ENCODE data around the gene IFNGR1. TPM values are rescaled to one million over a fixed set of nuclear protein-coding genes. Genes with fewer than 3 reads are reported as not detected.
"Not testable (repeated sequence)": the region's sequence is repeated elsewhere in the genome, so short reads cannot be mapped to it uniquely, and the experiment has no call there.

The IFNGR1 gene
- total RNA-seq, 1 donor from 2014 or later, result 67.3 TPM

DNA sequence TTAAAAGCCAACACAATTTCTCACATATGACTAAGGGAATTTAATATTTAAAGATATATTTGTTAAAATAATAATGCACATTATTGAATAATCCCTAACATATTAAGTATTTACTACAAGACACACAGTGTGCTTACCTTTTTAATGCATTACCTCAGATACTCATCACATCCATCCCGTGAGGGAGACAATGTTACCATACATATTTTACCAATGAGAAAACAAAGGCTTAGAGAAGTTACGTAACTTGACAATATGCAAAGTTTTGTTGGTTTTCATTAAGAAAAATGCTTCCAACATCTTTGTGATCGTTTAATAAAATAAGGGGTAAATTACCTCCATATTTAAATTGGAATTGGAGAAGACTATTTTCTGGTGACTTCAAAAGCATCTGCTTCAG is 4.3 kb downstream of the IFNGR1 start:
- no peaks in the 10 kb centered on the region for H3K27me3 ChIP-seq (ENCODE audit: control insufficient read depth in 3 of 3, insufficient read depth in 3 of 3, low read length in 3 of 3)
- no peak overlapping the region for H3K27ac ChIP-seq (ENCODE audit: low read depth, low read length)
- peaks cover 45 to 62% (median 49%) of the 10 kb centered on the region in 3 donors for H3K4me1 ChIP-seq (ENCODE audit: control insufficient read depth in 3 of 3, insufficient read depth in 3 of 3, low read length in 3 of 3)
- no peak overlapping the region for H3K9ac ChIP-seq (ENCODE audit: low read depth in 1 of 3, low read length in 3 of 3)
- no peak overlapping the region for H3K4me3 ChIP-seq (ENCODE audit: low read length in 3 of 3)
- H3K9me3 ChIP-seq (ENCODE audit: control insufficient read depth in 3 of 3, low read length in 3 of 3), result no peaks in the 10 kb centered on the region
- no peaks in the 10 kb centered on the region for H3K36me3 ChIP-seq (ENCODE audit: control insufficient read depth in 3 of 3, insufficient read depth in 3 of 3, low read length in 3 of 3)

DNA sequence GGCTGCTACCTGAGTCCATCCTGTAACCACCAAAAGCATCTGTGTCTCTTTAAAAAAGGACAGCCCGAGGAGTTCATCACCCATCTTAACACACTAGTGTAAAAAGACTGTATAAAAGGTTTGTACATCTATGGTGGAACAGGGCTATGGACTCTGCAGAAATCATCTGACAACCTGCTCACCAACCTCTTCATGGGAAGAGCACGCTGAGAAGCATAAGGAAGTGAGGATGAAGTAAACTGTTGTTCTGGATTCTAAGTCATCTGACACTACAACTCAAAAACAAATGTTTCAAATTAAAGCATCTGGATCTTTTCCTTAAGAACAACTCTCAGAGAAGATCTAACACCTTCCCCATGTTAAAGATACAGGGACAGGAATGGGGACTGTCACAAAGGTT is 5.4 kb downstream of the IFNGR1 start:
- H3K36me3 ChIP-seq (ENCODE audit: control insufficient read depth in 3 of 3, insufficient read depth in 3 of 3, low read length in 3 of 3), result no peaks in the 10 kb centered on the region
- H3K27me3 ChIP-seq (ENCODE audit: control insufficient read depth in 3 of 3, insufficient read depth in 3 of 3, low read length in 3 of 3), result no peaks in the 10 kb centered on the region
- peaks cover 41 to 57% (median 50%) of the 10 kb centered on the region in 3 donors for H3K4me1 ChIP-seq (ENCODE audit: control insufficient read depth in 3 of 3, insufficient read depth in 3 of 3, low read length in 3 of 3)
- H3K9ac ChIP-seq (ENCODE audit: low read depth in 1 of 3, low read length in 3 of 3), result peak overlapping the region in 2 of 3 donors; percentile 12 to 23
- peak overlapping the region in 2 of 3 donors; percentile 29 to 39 for H3K4me3 ChIP-seq (ENCODE audit: low read length in 3 of 3)
- no peaks in the 10 kb centered on the region for H3K9me3 ChIP-seq (ENCODE audit: control insufficient read depth in 3 of 3, low read length in 3 of 3)
- peak overlapping the region; percentile 32 for H3K27ac ChIP-seq (ENCODE audit: low read depth, low read length)

DNA sequence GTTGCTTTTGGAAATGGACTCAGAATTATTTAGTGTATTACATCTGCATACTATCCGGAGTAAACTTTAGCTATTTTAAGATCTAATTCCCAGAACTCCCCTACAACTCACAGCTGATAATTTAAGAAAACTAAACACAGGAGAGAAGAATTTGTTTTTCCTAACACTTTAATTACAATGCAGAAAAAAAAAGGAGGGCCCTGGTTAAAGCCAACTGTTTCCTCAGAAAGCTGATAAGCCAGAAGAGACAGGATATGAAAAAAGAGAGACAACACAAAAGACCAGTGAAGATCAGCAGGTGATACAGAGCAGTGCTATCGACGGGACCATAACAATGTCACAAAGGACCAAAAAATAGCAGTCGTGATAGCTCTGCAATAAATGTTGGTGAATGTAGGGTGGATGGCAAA is 5.8 kb downstream of the IFNGR1 start:
- peak overlapping the region; percentile 32 for H3K27ac ChIP-seq (ENCODE audit: low read depth, low read length)
- H3K4me3 ChIP-seq (ENCODE audit: low read length in 3 of 3), result peak overlapping the region in 2 of 3 donors; percentile 29 to 39
- H3K9ac ChIP-seq (ENCODE audit: low read depth in 1 of 3, low read length in 3 of 3), result peak overlapping the region in 2 of 3 donors; percentile 12 to 23
- no peaks in the 10 kb centered on the region for H3K27me3 ChIP-seq (ENCODE audit: control insufficient read depth in 3 of 3, insufficient read depth in 3 of 3, low read length in 3 of 3)
- H3K36me3 ChIP-seq (ENCODE audit: control insufficient read depth in 3 of 3, insufficient read depth in 3 of 3, low read length in 3 of 3), result no peaks in the 10 kb centered on the region
- no peaks in the 10 kb centered on the region for H3K9me3 ChIP-seq (ENCODE audit: control insufficient read depth in 3 of 3, low read length in 3 of 3)
- H3K4me1 ChIP-seq (ENCODE audit: control insufficient read depth in 3 of 3, insufficient read depth in 3 of 3, low read length in 3 of 3), result peaks cover 41 to 57% (median 50%) of the 10 kb centered on the region in 3 donors

DNA sequence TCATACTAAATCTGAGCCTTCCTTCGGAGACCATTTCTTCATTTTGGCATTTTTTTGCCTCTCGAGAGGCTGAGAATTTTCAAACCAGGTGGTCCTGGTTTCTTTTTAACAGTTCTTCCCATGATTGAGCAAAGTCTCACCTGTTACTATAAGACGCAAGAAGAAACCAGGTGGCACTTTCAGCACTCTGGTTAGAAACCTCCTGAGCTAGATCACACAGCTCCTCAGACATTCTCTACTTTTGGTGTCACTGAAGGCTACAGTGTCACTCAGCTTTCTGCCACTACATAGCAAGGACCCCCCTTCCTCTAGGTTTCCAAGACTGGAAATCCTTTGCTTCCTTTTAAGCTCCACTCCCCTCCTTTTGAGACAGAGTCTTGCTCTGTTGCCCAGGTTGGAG is 7.3 kb downstream of the IFNGR1 start:
- no peaks in the 10 kb centered on the region for H3K27me3 ChIP-seq (ENCODE audit: control insufficient read depth in 3 of 3, insufficient read depth in 3 of 3, low read length in 3 of 3)
- no peak overlapping the region for H3K27ac ChIP-seq (ENCODE audit: low read depth, low read length)
- H3K4me3 ChIP-seq (ENCODE audit: low read length in 3 of 3), result no peak overlapping the region
- peaks cover 0 to 2% (median 0%) of the 10 kb centered on the region in 3 donors for H3K36me3 ChIP-seq (ENCODE audit: control insufficient read depth in 3 of 3, insufficient read depth in 3 of 3, low read length in 3 of 3)
- H3K4me1 ChIP-seq (ENCODE audit: control insufficient read depth in 3 of 3, insufficient read depth in 3 of 3, low read length in 3 of 3), result peaks cover 33 to 46% (median 39%) of the 10 kb centered on the region in 3 donors
- H3K9ac ChIP-seq (ENCODE audit: low read depth in 1 of 3, low read length in 3 of 3), result no peak overlapping the region
- H3K9me3 ChIP-seq (ENCODE audit: control insufficient read depth in 3 of 3, low read length in 3 of 3), result no peaks in the 10 kb centered on the region

DNA sequence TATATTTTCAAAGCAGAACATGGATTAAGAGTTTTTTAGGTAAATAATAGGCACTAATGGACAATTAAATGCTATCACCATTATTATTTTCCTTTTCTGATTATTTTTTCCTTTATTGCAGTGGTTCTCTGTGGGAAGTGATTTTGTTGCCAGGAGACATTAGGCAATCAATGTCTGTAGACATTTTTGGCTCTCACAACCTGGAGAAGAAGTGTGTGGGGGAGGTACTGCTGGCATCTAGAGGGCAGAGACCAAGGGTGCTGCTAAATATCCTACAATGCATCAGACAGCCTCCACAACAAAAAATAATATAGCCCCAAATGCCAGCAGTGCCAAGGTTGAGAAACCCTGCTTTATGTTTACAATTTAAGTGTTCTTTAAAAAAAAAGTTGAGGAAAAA is 8.3 kb downstream of the IFNGR1 start:
- Histone ChIP-seq H3K4me1 (ENCODE audit: control insufficient read depth in 3 of 3, insufficient read depth in 3 of 3, low read length in 3 of 3) (peaks cover 26 to 38% (median 30%) of the 10 kb centered on the region in 3 donors), H3K36me3 (ENCODE audit: control insufficient read depth in 3 of 3, insufficient read depth in 3 of 3, low read length in 3 of 3) (peaks cover 0 to 4% (median 2%) of the 10 kb centered on the region in 3 donors), H3K9me3 (ENCODE audit: control insufficient read depth in 3 of 3, low read length in 3 of 3) (no peaks in the 10 kb centered on the region), H3K27ac (ENCODE audit: low read depth, low read length) (no peak overlapping the region), H3K4me3 (ENCODE audit: low read length in 3 of 3) (no peak overlapping the region), H3K9ac (ENCODE audit: low read depth in 1 of 3, low read length in 3 of 3) (no peak overlapping the region), H3K27me3 (ENCODE audit: control insufficient read depth in 3 of 3, insufficient read depth in 3 of 3, low read length in 3 of 3) (no peaks in the 10 kb centered on the region)

DNA sequence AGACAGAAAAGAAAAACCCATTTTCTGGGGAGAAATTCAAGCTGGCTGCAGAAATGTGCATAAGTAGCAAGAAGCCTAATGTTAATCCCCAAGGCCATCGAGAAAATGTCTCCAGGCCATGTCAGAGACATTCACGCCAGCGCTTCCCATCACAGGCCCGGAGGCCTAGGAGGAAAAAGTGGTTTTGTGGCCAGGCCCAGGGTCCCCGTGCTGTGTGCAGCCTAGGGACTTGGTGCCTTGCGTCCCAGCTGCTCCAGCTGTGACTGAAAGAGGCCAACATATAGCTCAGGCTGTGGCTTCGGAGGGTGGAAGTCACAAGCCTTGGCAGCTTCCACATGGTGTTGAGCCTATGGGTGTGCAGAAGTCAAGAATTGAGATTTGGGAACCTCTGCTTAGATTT is 10.9 kb downstream of the IFNGR1 start:
- no peak overlapping the region for H3K9ac ChIP-seq (ENCODE audit: low read depth in 1 of 3, low read length in 3 of 3)
- H3K36me3 ChIP-seq (ENCODE audit: control insufficient read depth in 3 of 3, insufficient read depth in 3 of 3, low read length in 3 of 3), result peaks cover 9 to 27% (median 22%) of the 10 kb centered on the region in 3 donors
- no peak overlapping the region for H3K27ac ChIP-seq (ENCODE audit: low read depth, low read length)
- no peaks in the 10 kb centered on the region for H3K9me3 ChIP-seq (ENCODE audit: control insufficient read depth in 3 of 3, low read length in 3 of 3)
- peaks cover 12 to 22% (median 20%) of the 10 kb centered on the region in 3 donors for H3K4me1 ChIP-seq (ENCODE audit: control insufficient read depth in 3 of 3, insufficient read depth in 3 of 3, low read length in 3 of 3)
- no peaks in the 10 kb centered on the region for H3K27me3 ChIP-seq (ENCODE audit: control insufficient read depth in 3 of 3, insufficient read depth in 3 of 3, low read length in 3 of 3)
- H3K4me3 ChIP-seq (ENCODE audit: low read length in 3 of 3), result no peak overlapping the region

DNA sequence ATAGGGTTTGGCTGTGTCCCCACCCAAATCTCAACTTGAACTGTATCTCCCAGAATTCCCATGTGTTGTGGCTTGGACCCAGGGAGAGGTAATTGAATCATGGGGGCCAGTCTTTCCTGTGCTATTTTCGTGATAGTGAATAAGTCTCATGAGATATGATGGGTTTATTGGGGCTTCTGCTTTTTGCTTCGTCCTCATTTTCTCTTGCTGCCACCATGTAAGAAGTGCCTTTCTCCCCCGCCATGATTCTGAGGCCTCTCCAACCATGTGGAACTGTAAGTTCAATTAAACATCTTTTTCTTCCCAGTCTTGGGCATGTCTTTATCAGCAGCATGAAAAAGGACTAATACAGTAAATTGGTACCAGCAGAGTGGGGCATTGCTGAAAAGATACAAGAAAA is 11.7 kb downstream of the IFNGR1 start:
- H3K36me3 ChIP-seq (ENCODE audit: control insufficient read depth in 3 of 3, insufficient read depth in 3 of 3, low read length in 3 of 3), result peaks cover 12 to 33% (median 28%) of the 10 kb centered on the region in 3 donors
- H3K27ac ChIP-seq (ENCODE audit: low read depth, low read length); H3K4me3 ChIP-seq (ENCODE audit: low read length in 3 of 3); H3K9me3 ChIP-seq (ENCODE audit: control insufficient read depth in 3 of 3, low read length in 3 of 3); H3K9ac ChIP-seq (ENCODE audit: low read depth in 1 of 3, low read length in 3 of 3); H3K27me3 ChIP-seq (ENCODE audit: control insufficient read depth in 3 of 3, insufficient read depth in 3 of 3, low read length in 3 of 3): not testable (repeated sequence)
- peaks cover 11 to 19% (median 18%) of the 10 kb centered on the region in 3 donors for H3K4me1 ChIP-seq (ENCODE audit: control insufficient read depth in 3 of 3, insufficient read depth in 3 of 3, low read length in 3 of 3)

DNA sequence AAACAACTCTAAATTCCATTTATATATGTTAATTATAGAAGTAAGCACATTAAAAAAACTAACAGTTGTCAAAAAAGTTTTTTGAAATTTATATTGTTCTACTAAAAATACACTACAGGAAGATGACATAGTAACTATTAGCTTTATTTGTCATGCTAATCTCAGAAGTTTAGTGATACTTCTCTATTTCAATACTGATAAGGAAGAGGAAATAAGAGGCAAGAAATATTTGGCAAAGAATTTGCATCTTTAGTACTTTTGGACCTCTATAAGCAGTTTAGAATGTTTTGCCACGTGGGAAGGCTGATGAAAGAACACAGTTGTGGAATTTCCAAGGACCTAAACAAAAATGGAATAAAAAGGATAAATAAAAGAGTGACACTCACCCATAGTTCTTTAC is 12.6 kb downstream of the IFNGR1 start:
- peaks cover 11 to 17% (median 11%) of the 10 kb centered on the region in 3 donors for H3K4me1 ChIP-seq (ENCODE audit: control insufficient read depth in 3 of 3, insufficient read depth in 3 of 3, low read length in 3 of 3)
- no peak overlapping the region for H3K4me3 ChIP-seq (ENCODE audit: low read length in 3 of 3)
- H3K27ac ChIP-seq (ENCODE audit: low read depth, low read length), result no peak overlapping the region
- no peaks in the 10 kb centered on the region for H3K9me3 ChIP-seq (ENCODE audit: control insufficient read depth in 3 of 3, low read length in 3 of 3)
- no peak overlapping the region for H3K9ac ChIP-seq (ENCODE audit: low read depth in 1 of 3, low read length in 3 of 3)
- H3K36me3 ChIP-seq (ENCODE audit: control insufficient read depth in 3 of 3, insufficient read depth in 3 of 3, low read length in 3 of 3), result peaks cover 12 to 40% (median 28%) of the 10 kb centered on the region in 3 donors
- no peaks in the 10 kb centered on the region for H3K27me3 ChIP-seq (ENCODE audit: control insufficient read depth in 3 of 3, insufficient read depth in 3 of 3, low read length in 3 of 3)

DNA sequence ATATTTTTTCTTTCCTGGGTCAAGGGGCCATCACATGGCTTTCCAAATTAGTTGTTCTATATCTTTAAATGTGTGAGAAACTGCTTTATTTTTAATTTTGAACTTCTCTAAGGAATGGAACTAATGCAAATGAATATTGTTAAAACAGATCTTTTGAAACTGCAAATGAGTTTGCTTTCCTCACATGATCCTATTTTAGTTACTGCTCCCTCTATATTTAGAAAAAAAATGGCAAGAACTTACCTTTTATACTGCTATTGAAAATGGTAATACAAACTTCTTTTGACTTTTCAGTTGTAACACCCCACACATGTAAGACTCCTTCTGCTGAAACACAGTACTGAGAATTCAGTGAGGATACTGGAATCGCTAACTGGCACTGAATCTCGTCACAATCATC is 15.9 kb downstream of the IFNGR1 start:
- Histone ChIP-seq H3K27ac (ENCODE audit: low read depth, low read length) (no peak overlapping the region), H3K27me3 (ENCODE audit: control insufficient read depth in 3 of 3, insufficient read depth in 3 of 3, low read length in 3 of 3) (no peaks in the 10 kb centered on the region), H3K9ac (ENCODE audit: low read depth in 1 of 3, low read length in 3 of 3) (no peak overlapping the region), H3K9me3 (ENCODE audit: control insufficient read depth in 3 of 3, low read length in 3 of 3) (no peaks in the 10 kb centered on the region), H3K36me3 (ENCODE audit: control insufficient read depth in 3 of 3, insufficient read depth in 3 of 3, low read length in 3 of 3) (peaks cover 14 to 53% (median 42%) of the 10 kb centered on the region in 3 donors), H3K4me1 (ENCODE audit: control insufficient read depth in 3 of 3, insufficient read depth in 3 of 3, low read length in 3 of 3) (peaks cover 0 to 2% (median 0%) of the 10 kb centered on the region in 3 donors), H3K4me3 (ENCODE audit: low read length in 3 of 3) (no peak overlapping the region)

DNA sequence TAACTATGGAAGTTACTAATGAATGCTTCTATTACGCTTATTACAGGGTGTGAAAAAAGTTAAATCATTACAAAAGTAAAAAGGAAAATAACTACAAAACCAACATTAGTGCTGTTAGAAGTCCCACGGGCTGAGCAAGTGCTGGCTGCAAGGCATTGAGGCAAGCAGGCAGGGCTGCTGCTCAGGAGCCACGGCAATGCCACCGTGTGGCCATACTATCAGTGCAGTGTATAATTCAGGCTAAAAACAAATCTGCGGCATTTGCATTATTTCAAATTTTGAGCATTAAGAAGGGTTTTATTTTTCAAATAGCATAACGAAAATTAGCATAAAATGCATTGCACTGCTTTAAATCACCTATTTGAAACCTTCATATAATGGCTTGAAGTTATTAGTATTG is 17.1 kb downstream of the IFNGR1 start:
- no peaks in the 10 kb centered on the region for H3K4me1 ChIP-seq (ENCODE audit: control insufficient read depth in 3 of 3, insufficient read depth in 3 of 3, low read length in 3 of 3)
- no peak overlapping the region for H3K4me3 ChIP-seq (ENCODE audit: low read length in 3 of 3)
- H3K9ac ChIP-seq (ENCODE audit: low read depth in 1 of 3, low read length in 3 of 3), result no peak overlapping the region
- H3K27me3 ChIP-seq (ENCODE audit: control insufficient read depth in 3 of 3, insufficient read depth in 3 of 3, low read length in 3 of 3), result no peaks in the 10 kb centered on the region
- peaks cover 19 to 60% (median 49%) of the 10 kb centered on the region in 3 donors for H3K36me3 ChIP-seq (ENCODE audit: control insufficient read depth in 3 of 3, insufficient read depth in 3 of 3, low read length in 3 of 3)
- no peak overlapping the region for H3K27ac ChIP-seq (ENCODE audit: low read depth, low read length)
- no peaks in the 10 kb centered on the region for H3K9me3 ChIP-seq (ENCODE audit: control insufficient read depth in 3 of 3, low read length in 3 of 3)
